Heart right ventricle (tissue), 16 donors: ENCODE measurements around the gene PIGM. TPM values are rescaled to one million over a fixed set of nuclear protein-coding genes. Genes with fewer than 3 reads are reported as not detected.

Source experiments
- ATAC-seq, 8 donors: fragments of 200-7000 bp; cut with Tn5 transposase; one replicate each; pipeline ENCODE4 v1.9.1; 2020; ENCODE audit warnings: mild to moderate bottlenecking in 8 of 8, moderate library complexity in 8 of 8, moderate number of reproducible peaks in 1 of 8
- DNase-seq, 2 donors: peaks; one replicate each; pipeline ENCODE4 v3.0.0-alpha.2; 2020
- H3K27ac ChIP-seq, 10 donors: fragments of 200-600 bp; sonication (generic) in 2 of 10; one replicate each; pipeline versions ENCODE4 v1.5.0 to v1.8.0; 2020 to 2022; ENCODE audit warnings: mild to moderate bottlenecking in 3 of 10
- H3K27me3 ChIP-seq, 7 donors: fragments of 200-600 bp; one replicate each; pipeline ENCODE4 v1.8.0; 2021 to 2022; ENCODE audit warnings: mild to moderate bottlenecking in 2 of 7
- H3K36me3 ChIP-seq, 9 donors: fragments of 200-600 bp; sonication (generic) in 1 of 9; one replicate each; pipeline versions ENCODE4 v1.5.0 to v1.8.0; 2020 to 2022; ENCODE audit warnings: mild to moderate bottlenecking in 2 of 9
- H3K4me1 ChIP-seq, 9 donors: fragments of 200-600 bp; sonication (generic) in 1 of 9; one replicate each; pipeline versions ENCODE4 v1.5.0 to v1.8.0; 2020 to 2022; ENCODE audit warnings: mild to moderate bottlenecking in 4 of 9
- H3K4me3 ChIP-seq, 10 donors: fragments of 200-600 bp; sonication (generic) in 2 of 10; one replicate each; pipeline versions ENCODE4 v1.5.0 to v1.8.0; 2020 to 2022; ENCODE audit warnings: mild to moderate bottlenecking in 7 of 10, moderate library complexity in 2 of 10
- H3K9me3 ChIP-seq, 11 donors: fragments of 200-600 bp in 10 of 11; sonication (generic) in 2 of 11; one replicate each; pipeline versions ENCODE4 v1.5.0 to v1.8.0; 2013 to 2022; ENCODE audit warnings: mild to moderate bottlenecking in 2 of 11, control low read depth in 1 of 11, moderate library complexity in 1 of 11
- CTCF ChIP-seq, 9 donors: fragments of 200-600 bp; sonication (generic) in 2 of 9; IDR thresholded peaks; one replicate each; pipeline versions ENCODE4 v1.5.0 to v1.8.0; 2021 to 2022; ENCODE audit warnings: antibody characterized with exemption in 9 of 9, mild to moderate bottlenecking in 5 of 9, moderate library complexity in 1 of 9
- WGBS, 2 donors: extraction: QIAGEN DNeasy Blood & Tissue Kit; methylation state at CpG; one replicate each; pipeline ENCODE4 v1.1.7; 2013; ENCODE audit warnings: inconsistent platforms in 1 of 2; 5-methylcytosine and 5-hydroxymethylcytosine counted together
- intact Hi-C, 10 donors: fragments of 100-400 bp; cut with DNase I; formaldehyde crosslinking; loops; one replicate each; pipeline versions ENCODE4 v1.11.1 to v1.14.2; 2022
- polyA plus RNA-seq, 2 donors: library from polyadenylated mRNA; stranded (reverse); fragments of 200-250 nt; gene quantifications; one replicate each; pipeline ENCODE4 v1.2.3, GENCODE V29; 2013
- total RNA-seq, 10 donors: library from RNA; stranded (reverse); fragmentation: NEBNext Ultra II Directional in 3 of 10; extraction: Animal tissue kit (Norgen Biotek cat#: 25700) in 3 of 10; gene quantifications; one replicate each; pipeline versions ENCODE4 v1.2.1 to v1.2.4, GENCODE V29; 2021 to 2023
- donor health status: Arrhythmogenic right ventricular cardiomyopathy.
- donor health status: ischemic (EF 13 %, LVEDD 7.1; RV severe dilation, severe dysfunction).
- donor health status: healthy with polysubstance abuse.
- donor health status: DM: no; HTN: yes; CAD: no.
- donor health status: DM: no; HTN: no; CAD: no.
- donor health status: ischemic (EF 25% LVEDD 6.9; RV normal size, moderate dysfunction).
- donor health status: ischemic (EF 25% LVEDD 5.7; RV mildly dilated, moderate dysfunction).
- donor health status: healthy.
- donor health status: DM: yes; HTN: yes; CAD: no.
- donor health status: Ischemic cardiomyopathy.
- donor health status: ischemic (EF 35%, LVEDD 5.7; RV mildly dilated, moderate dysfunction).
- donor health status: nonischemic (EF 11% LVEDD 7.7; RV severe dilation, severe dysfunction).
- donor health status: DM: yes; HTN: yes; CAD: no.
- donor health status: PGD.
- donor health status: ischemic (EF 29% LVEDD 5.4; RV normal size, mild dysfunction).
- donor health status: nonischemic (EF 23%, LVEDD 6.1; RV moderate dilation, normal function).

The PIGM gene
- total and polyA plus RNA-seq, 12 donors, result 1.5 to 3.0 (median 2.5) TPM

- 71 to 82% methylated on average over 5 of the region's 5 CpGs for WGBS, 2 donors
- ATAC-seq, result no peak
- intact Hi-C loops, result loop anchor here in 1 of 10 donors (5.0 kb wide), 1 partner anchor 224 kb away; no protein-coding TSS in a partner anchor
- TF ChIP-seq CTCF (IDR thresholded peaks at IDR 0.05), result no peak
- no peak for DNase-seq
- peaks cover 0 to 6% (median 0%) of the 10 kb centered on the region in 9 donors for H3K36me3 ChIP-seq
- H3K27me3 ChIP-seq, result no peaks in the 10 kb centered on the region
- H3K4me1 ChIP-seq, result peaks cover 0 to 23% (median 18%) of the 10 kb centered on the region in 9 donors
- H3K4me3 ChIP-seq, result no peak overlapping the region
- H3K27ac ChIP-seq, result no peak overlapping the region
- no peaks in the 10 kb centered on the region for H3K9me3 ChIP-seq
Observed at GRCh38 chr1:160021376-160022074, 10.3 kb downstream of the PIGM start.

- peaks cover 0 to 3% (median 0%) of the 10 kb centered on the region in 7 donors for H3K27me3 ChIP-seq
- WGBS, 2 donors, result 85 to 96% methylated on average over 5 of the region's 5 CpGs
- intact Hi-C loops, result loop anchor here in 1 of 10 donors (5.0 kb wide), 1 partner anchor 223 kb away; no protein-coding TSS in a partner anchor
- no peak for TF ChIP-seq CTCF (IDR thresholded peaks at IDR 0.05)
- DNase-seq (no peak), ATAC-seq (no peak)
- peaks cover 0 to 20% (median 18%) of the 10 kb centered on the region in 9 donors for H3K4me1 ChIP-seq
- H3K9me3 ChIP-seq, result no peaks in the 10 kb centered on the region
- H3K27ac ChIP-seq, result no peak overlapping the region
- no peaks in the 10 kb centered on the region for H3K36me3 ChIP-seq
- no peak overlapping the region for H3K4me3 ChIP-seq
Observed at GRCh38 chr1:160020196-160020595, 11.6 kb downstream of the PIGM start.

GRCh38 chr1:160018900-160019299 lies 12.9 kb downstream of the PIGM start:
- H3K27ac ChIP-seq, result no peak overlapping the region
- no peak overlapping the region for H3K4me3 ChIP-seq
- 95% methylated on average over 1 of the region's 1 CpG for WGBS, 2 donors
- no peak for ATAC-seq
- H3K4me1 ChIP-seq, result peaks cover 0 to 7% (median 6%) of the 10 kb centered on the region in 9 donors
- intact Hi-C loops, result no loop called here
- H3K36me3 ChIP-seq, result no peaks in the 10 kb centered on the region
- H3K27me3 ChIP-seq, result peaks cover 0 to 4% (median 0%) of the 10 kb centered on the region in 7 donors
- no peak for DNase-seq
- no peaks in the 10 kb centered on the region for H3K9me3 ChIP-seq
- no peak for TF ChIP-seq CTCF (IDR thresholded peaks at IDR 0.05)

GRCh38 chr1:160018347-160018746 lies 13.4 kb downstream of the PIGM start:
- intact Hi-C loops, result no loop called here
- ATAC-seq, result no peak
- Histone ChIP-seq H3K9me3 (no peaks in the 10 kb centered on the region), H3K4me3 (no peak overlapping the region), H3K4me1 (peaks cover 0 to 2% (median under 1%) of the 10 kb centered on the region in 9 donors), H3K27me3 (peaks cover 0 to 6% (median 0%) of the 10 kb centered on the region in 7 donors), H3K36me3 (no peaks in the 10 kb centered on the region), H3K27ac (no peak overlapping the region)
- no peak for DNase-seq
- WGBS, 2 donors, result 79 to 81% methylated on average over 3 of the region's 3 CpGs
- no peak for TF ChIP-seq CTCF (IDR thresholded peaks at IDR 0.05)
